ENCODE data around the gene CUEDC1.
"Not testable (repeated sequence)": the region's sequence is repeated elsewhere in the genome, so short reads cannot be mapped to it uniquely, and the experiment has no call there.

Gene CUEDC1

GRCh38 chr17:57966875-57967274, 11.7 kb upstream of the CUEDC1 start:
- no peak for DNase-seq (ENCODE audit: low read depth)
- H3K4me3 ChIP-seq (ENCODE audit: control insufficient read depth, low read depth, low read length), result no peak overlapping the region
- no peak for TF ChIP-seq CTCF (IDR thresholded peaks at IDR 0.05; ENCODE audit: control insufficient read depth, insufficient read depth, low read depth, low read length, missing control alignments)

GRCh38 chr17:57966246-57966645, 11.0 kb upstream of the CUEDC1 start:
- no peak overlapping the region for H3K4me3 ChIP-seq (ENCODE audit: control insufficient read depth, low read depth, low read length)
- DNase-seq (ENCODE audit: low read depth), result no peak
- no peak for TF ChIP-seq CTCF (IDR thresholded peaks at IDR 0.05; ENCODE audit: control insufficient read depth, insufficient read depth, low read depth, low read length, missing control alignments)

GRCh38 chr17:57965521-57966160, 10.4 kb upstream of the CUEDC1 start:
- no peak for TF ChIP-seq CTCF (IDR thresholded peaks at IDR 0.05; ENCODE audit: control insufficient read depth, insufficient read depth, low read depth, low read length, missing control alignments)
- DNase-seq (ENCODE audit: low read depth), result no peak
- no peak overlapping the region for H3K4me3 ChIP-seq (ENCODE audit: control insufficient read depth, low read depth, low read length)

- DNase-seq (ENCODE audit: low read depth), result no peak
- H3K4me3 ChIP-seq (ENCODE audit: control insufficient read depth, low read depth, low read length), result no peak overlapping the region
- TF ChIP-seq CTCF (IDR thresholded peaks at IDR 0.05; ENCODE audit: control insufficient read depth, insufficient read depth, low read depth, low read length, missing control alignments), result no peak
These were observed 7.9 kb upstream of the CUEDC1 start for GRCh38 chr17:57963149-57963511.

- DNase-seq (ENCODE audit: low read depth), result no peak
- no peak for TF ChIP-seq CTCF (IDR thresholded peaks at IDR 0.05; ENCODE audit: control insufficient read depth, insufficient read depth, low read depth, low read length, missing control alignments)
- no peak overlapping the region for H3K4me3 ChIP-seq (ENCODE audit: control insufficient read depth, low read depth, low read length)
These were observed 7.3 kb upstream of the CUEDC1 start for GRCh38 chr17:57962279-57963148.

- DNase-seq (ENCODE audit: low read depth), result no peak
- TF ChIP-seq CTCF (IDR thresholded peaks at IDR 0.05; ENCODE audit: control insufficient read depth, insufficient read depth, low read depth, low read length, missing control alignments), result no peak
- H3K4me3 ChIP-seq (ENCODE audit: control insufficient read depth, low read depth, low read length), result no peak overlapping the region
These were observed 4.7 kb upstream of the CUEDC1 start for GRCh38 chr17:57959929-57960328.

GRCh38 chr17:57958391-57958790, 3.2 kb upstream of the CUEDC1 start:
- not testable (repeated sequence) for DNase-seq (ENCODE audit: low read depth)

More at GRCh38 chr17:57958391-57958790, 3.2 kb upstream of the CUEDC1 start:
- H3K4me3 ChIP-seq (ENCODE audit: control insufficient read depth, low read depth, low read length), result not testable (repeated sequence)

Data from AG09309 (cell line).